Caco-2 (cell line): ENCODE results near the gene FBN2. TPM values are rescaled to one million over a fixed set of nuclear protein-coding genes. Genes with fewer than 3 reads are reported as not detected.
A peak's percentile ranks its signal among the peaks of the same experiment; 100 is the strongest.

Experiments used
- Bru-seq: library from RNA; stranded (reverse); fragments of 400-500 nt; gene quantifications from one replicate; lab custom pipeline; 2021; lab: Mats Ljungman, UMichigan
- BruChase-seq, 2 experiments: library from RNA; stranded (reverse); fragments of 400-500 nt; gene quantifications; one replicate each; lab custom pipeline; 2021; lab: Mats Ljungman, UMichigan
- BruUV-seq: library from RNA; stranded (reverse); fragments of 400-500 nt; replicated peaks from 2 replicates; lab custom pipeline; 2021; lab: Mats Ljungman, UMichigan
- CTCF ChIA-PET: fragments of 300-600 bp; sonication (Branson Sonifier 250); formaldehyde crosslinking; loops from one replicate; lab custom pipeline; 2022; ENCODE audit warnings: antibody characterized with exemption; lab: Charles Lee
- POLR2A ChIA-PET: fragments of 300-600 bp; sonication (Branson Sonifier 250); formaldehyde crosslinking; loops from one replicate; lab custom pipeline; 2022; ENCODE audit warnings: antibody characterized with exemption; lab: Charles Lee
- DNase-seq, 2 experiments: peaks; one replicate each; pipeline versions ENCODE4 v3.0.0 to v3.0.0-alpha.2; 2020 to 2022
- H3K27me3 ChIP-seq: replicated peaks from 2 replicates; pipeline ENCODE4 v1.6.0; 2011; ENCODE audit warnings: low read length; ENCODE audit not compliant: control insufficient read depth, insufficient read depth
- H3K36me3 ChIP-seq: 2 replicates; pipeline ENCODE4 v1.5.1; 2011; ENCODE audit warnings: low read length; ENCODE audit not compliant: control insufficient read depth, insufficient read depth
- H3K4me1 ChIP-seq: fragments of 250-450 bp; sonication (Bioruptor Pico); 2 replicates; pipeline ENCODE4 v1.5.1; 2020; ENCODE audit warnings: mild to moderate bottlenecking
- H3K4me3 ChIP-seq: 2 replicates; pipeline ENCODE4 v1.5.1; 2011; ENCODE audit warnings: low read depth, mild to moderate bottlenecking, control low read depth, low read length
- H3K9me3 ChIP-seq: fragments of 250-450 bp; sonication (Bioruptor Pico); 2 replicates; pipeline ENCODE4 v1.5.1; 2020; ENCODE audit warnings: mild to moderate bottlenecking, moderate library complexity
- H3K27ac Mint-ChIP-seq: one replicate; pipeline ENCODE4 v1.8.0; 2022; ENCODE audit warnings: mixed read lengths; ENCODE audit not compliant: unreplicated experiment
- H3K27me3 Mint-ChIP-seq: one replicate; pipeline ENCODE4 v1.8.0; 2022; ENCODE audit warnings: mixed read lengths; ENCODE audit not compliant: insufficient read depth, unreplicated experiment
- H3K36me3 Mint-ChIP-seq: one replicate; pipeline ENCODE4 v1.8.0; 2022; ENCODE audit warnings: mild to moderate bottlenecking, mixed read lengths; ENCODE audit not compliant: insufficient read depth, unreplicated experiment
- H3K4me1 Mint-ChIP-seq: one replicate; pipeline ENCODE4 v1.8.0; 2022; ENCODE audit warnings: low read depth, mixed read lengths; ENCODE audit not compliant: unreplicated experiment
- H3K4me3 Mint-ChIP-seq: one replicate; pipeline ENCODE4 v1.8.0; 2022; ENCODE audit warnings: mild to moderate bottlenecking, moderate library complexity, mixed read lengths; ENCODE audit not compliant: unreplicated experiment
- H3K9me3 Mint-ChIP-seq: one replicate; pipeline ENCODE4 v1.8.0; 2022; ENCODE audit warnings: mixed read lengths; ENCODE audit not compliant: unreplicated experiment
- intact Hi-C: fragments of 100-400 bp; cut with micrococcal nuclease; formaldehyde crosslinking; loops from one replicate; pipeline ENCODE4 v1.10.0; 2022; ENCODE audit not compliant: unreplicated experiment
- long read RNA-seq: library from polyadenylated mRNA; stranded (forward); transcript quantifications from one replicate; pipeline ENCODE4 v2.0.0, GENCODE V29; 2022
- total RNA-seq: library from RNA; stranded (reverse); gene quantifications from 2 replicates; pipeline ENCODE4 v1.2.3, GENCODE V29; 2022
- TF ChIP-seq, protein P1 (sequence below), 2 experiments: fragments of 200-600 bp in 1 of 2; IDR thresholded peaks; 1 replicate in 1 of 2; 2 replicates in 1 of 2; pipeline versions ENCODE4 v1.5.1 to v1.8.0; 2011 to 2022; ENCODE audit warnings: antibody characterized with exemption in 1 of 2, control low read depth in 1 of 2, inconsistent platforms in 1 of 2, low read depth in 1 of 2, low read length in 1 of 2, mild to moderate bottlenecking in 1 of 2, moderate library complexity in 1 of 2; ENCODE audit not compliant: insufficient read depth in 1 of 2, severe bottlenecking in 1 of 2, unreplicated experiment in 1 of 2

Gene FBN2
- total RNA-seq (0.09 and 0.56 TPM in 2 replicates), Bru-seq, nascent RNA (percentile 6 among the genes with signal in this experiment), BruChase-seq, experiment 1, labeled RNA remaining after a 2-hour chase (percentile 4 among the genes with signal in this experiment), BruChase-seq, experiment 2, labeled RNA remaining after a 6-hour chase (percentile 3 among the genes with signal in this experiment)
- long read RNA-seq = 0 reads

DNA sequence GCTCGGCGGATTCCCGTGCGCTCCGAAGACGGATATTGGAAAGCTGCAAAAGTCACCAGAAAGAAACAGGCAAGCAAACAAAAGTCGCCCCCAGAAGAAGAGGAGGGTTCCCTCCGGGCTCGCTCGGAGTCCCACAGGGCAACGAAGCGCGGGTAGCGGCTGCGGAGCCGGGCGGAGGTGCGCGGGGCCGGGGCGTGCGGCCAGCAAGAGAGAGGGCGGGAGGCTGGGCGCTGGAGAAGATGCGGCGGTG lies at the start of gene FBN2:
Gene FBN2, minus strand, starts transcription at position 246 of the 250 bp plus-strand sequence. CDS start 642 bp downstream, outside the sequence.
- H3K27ac Mint-ChIP-seq = no peak within 1 kb of the TSS

DNA sequence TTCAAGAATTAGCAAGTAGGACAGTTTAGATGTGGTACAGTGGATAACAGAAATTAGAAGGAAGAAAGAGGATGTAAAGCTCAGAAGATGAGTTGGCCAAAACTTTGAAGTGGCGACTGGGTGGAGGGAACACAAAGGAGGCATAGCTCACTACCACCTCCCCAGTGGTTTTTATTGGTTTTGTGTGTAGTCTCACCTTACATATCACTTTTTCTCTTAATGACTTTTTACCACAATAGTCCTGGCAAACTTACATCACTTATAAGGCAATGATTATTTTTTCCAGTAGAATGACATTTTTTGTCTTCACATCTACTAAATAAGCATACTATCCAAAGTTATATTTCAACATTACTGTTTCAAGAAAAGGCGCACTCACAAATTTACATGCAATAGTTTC lies 49.2 kb upstream of the FBN2 start:
- TF ChIP-seq, protein P1, sequence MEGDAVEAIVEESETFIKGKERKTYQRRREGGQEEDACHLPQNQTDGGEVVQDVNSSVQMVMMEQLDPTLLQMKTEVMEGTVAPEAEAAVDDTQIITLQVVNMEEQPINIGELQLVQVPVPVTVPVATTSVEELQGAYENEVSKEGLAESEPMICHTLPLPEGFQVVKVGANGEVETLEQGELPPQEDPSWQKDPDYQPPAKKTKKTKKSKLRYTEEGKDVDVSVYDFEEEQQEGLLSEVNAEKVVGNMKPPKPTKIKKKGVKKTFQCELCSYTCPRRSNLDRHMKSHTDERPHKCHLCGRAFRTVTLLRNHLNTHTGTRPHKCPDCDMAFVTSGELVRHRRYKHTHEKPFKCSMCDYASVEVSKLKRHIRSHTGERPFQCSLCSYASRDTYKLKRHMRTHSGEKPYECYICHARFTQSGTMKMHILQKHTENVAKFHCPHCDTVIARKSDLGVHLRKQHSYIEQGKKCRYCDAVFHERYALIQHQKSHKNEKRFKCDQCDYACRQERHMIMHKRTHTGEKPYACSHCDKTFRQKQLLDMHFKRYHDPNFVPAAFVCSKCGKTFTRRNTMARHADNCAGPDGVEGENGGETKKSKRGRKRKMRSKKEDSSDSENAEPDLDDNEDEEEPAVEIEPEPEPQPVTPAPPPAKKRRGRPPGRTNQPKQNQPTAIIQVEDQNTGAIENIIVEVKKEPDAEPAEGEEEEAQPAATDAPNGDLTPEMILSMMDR (IDR thresholded peaks at IDR 0.05; ENCODE audit: insufficient read depth in 1 of 2, low read depth in 1 of 2, low read length in 1 of 2, severe bottlenecking in 1 of 2, unreplicated experiment in 1 of 2) = no peak
- ChIA-PET CTCF (no interaction called here), POLR2A (no interaction called here)
- no peak for DNase-seq
- intact Hi-C loops = no loop called here
- no TSS peak for BruUV-seq
- H3K4me3 ChIP-seq = no peak overlapping the region
- no peaks in the 10 kb centered on the region for H3K36me3 Mint-ChIP-seq
- H3K4me3 Mint-ChIP-seq = no peak overlapping the region
- H3K4me1 Mint-ChIP-seq = peaks cover 8% of the 10 kb centered on the region
- peaks cover 15% of the 10 kb centered on the region for H3K4me1 ChIP-seq
- no peaks in the 10 kb centered on the region for H3K36me3 ChIP-seq
- H3K27ac Mint-ChIP-seq = no peak overlapping the region
- H3K9me3 ChIP-seq = no peaks in the 10 kb centered on the region
- H3K27me3 Mint-ChIP-seq = no peaks in the 10 kb centered on the region
- H3K9me3 Mint-ChIP-seq = peaks cover 8% of the 10 kb centered on the region
- no peaks in the 10 kb centered on the region for H3K27me3 ChIP-seq

More for the DNA sequence above, at the start of gene FBN2:
- BruUV-seq = no TSS peak
- Histone ChIP-seq H3K36me3 (no peaks in the 10 kb centered on the region), H3K27me3 (no peaks in the 10 kb centered on the region), H3K4me3 (no peak within 1 kb of the TSS), H3K4me1 (no peaks in the 10 kb centered on the region), H3K9me3 (peaks cover 10% of the 10 kb centered on the region; the same call in 1 of the 2 replicates)
- Mint-ChIP-seq H3K36me3 (no peaks in the 10 kb centered on the region), H3K4me1 (no peaks in the 10 kb centered on the region), H3K9me3 (peaks cover 11% of the 10 kb centered on the region), H3K27me3 (no peaks in the 10 kb centered on the region), H3K4me3 (no peak within 1 kb of the TSS)
- CTCF ChIA-PET = no interaction called here
- POLR2A ChIA-PET = no interaction called here
- intact Hi-C loops = no loop called here
- no peak for DNase-seq
- TF ChIP-seq, protein P1 (IDR thresholded peaks at IDR 0.05; ENCODE audit: insufficient read depth in 1 of 2, low read depth in 1 of 2, low read length in 1 of 2, severe bottlenecking in 1 of 2, unreplicated experiment in 1 of 2) = no peak

DNA sequence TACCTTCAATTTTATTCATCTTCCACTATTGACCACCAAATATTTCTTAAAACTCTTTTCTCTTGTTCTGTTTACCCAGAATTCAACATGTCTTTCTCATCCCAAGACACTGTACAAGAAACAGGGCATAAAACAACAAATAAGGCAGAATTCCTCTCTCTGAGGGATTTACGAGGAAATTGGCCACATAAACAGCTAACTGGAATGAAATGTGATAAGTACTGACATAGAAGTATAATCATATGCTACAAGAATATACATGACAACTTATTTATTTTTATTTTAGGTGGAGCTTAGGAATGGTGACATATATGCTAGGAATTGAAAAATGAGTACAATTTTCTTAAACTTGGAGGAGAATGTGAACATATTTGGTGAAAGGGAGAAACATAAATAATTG lies 48.8 kb upstream of the FBN2 start:
- intact Hi-C loops = no loop called here
- Mint-ChIP-seq H3K9me3 (peaks cover 8% of the 10 kb centered on the region), H3K4me3 (no peak overlapping the region), H3K4me1 (peaks cover 8% of the 10 kb centered on the region), H3K27ac (no peak overlapping the region), H3K36me3 (no peaks in the 10 kb centered on the region), H3K27me3 (no peaks in the 10 kb centered on the region)
- Histone ChIP-seq H3K9me3 (no peaks in the 10 kb centered on the region), H3K36me3 (no peaks in the 10 kb centered on the region), H3K4me1 (peaks cover 11% of the 10 kb centered on the region), H3K27me3 (no peaks in the 10 kb centered on the region), H3K4me3 (no peak overlapping the region)
- TF ChIP-seq, protein P1 (IDR thresholded peaks at IDR 0.05; ENCODE audit: insufficient read depth in 1 of 2, low read depth in 1 of 2, low read length in 1 of 2, severe bottlenecking in 1 of 2, unreplicated experiment in 1 of 2) = no peak
- DNase-seq = no peak
- CTCF ChIA-PET = no interaction called here
- BruUV-seq = no TSS peak
- POLR2A ChIA-PET = no interaction called here
